Urothelium cell line (cell line): ENCODE results near the gene CBX8.

ENCODE experiments used
- DNase-seq: peaks from one replicate; pipeline ENCODE4 v3.0.0; 2011; ENCODE audit warnings: low spot score, mixed read lengths
- FAIRE-seq: peaks from 2 replicates; lab custom pipeline; 2011; peaks lifted over from hg19 to GRCh38; lab: Jason Lieb, UNC

The CBX8 gene

GRCh38 chr17:79821331-79822095, 24.6 kb upstream of the CBX8 start:
- FAIRE-seq, result no peak
- DNase-seq, result no peak

GRCh38 chr17:79820959-79821330, 24.1 kb upstream of the CBX8 start:
- DNase-seq, result no peak
- FAIRE-seq, result no peak

- FAIRE-seq (no peak), DNase-seq (no peak)
Measured at GRCh38 chr17:79819534-79820276, 22.8 kb upstream of the CBX8 start.

GRCh38 chr17:79819085-79819484, 22.2 kb upstream of the CBX8 start:
- FAIRE-seq, result no peak
- no peak for DNase-seq

- FAIRE-seq, result no peak
- no peak for DNase-seq
Measured at GRCh38 chr17:79818026-79818758, 21.3 kb upstream of the CBX8 start.

GRCh38 chr17:79815836-79816461, 19.1 kb upstream of the CBX8 start:
- FAIRE-seq, result no peak
- DNase-seq, result no peak

- FAIRE-seq, result no peak
- no peak for DNase-seq
Measured at GRCh38 chr17:79814974-79815835, 18.3 kb upstream of the CBX8 start.

- DNase-seq (no peak), FAIRE-seq (peak; percentile 40)
Measured at GRCh38 chr17:79814127-79814973, 17.5 kb upstream of the CBX8 start.

GRCh38 chr17:79813297-79814126, 16.6 kb upstream of the CBX8 start:
- FAIRE-seq (no peak), DNase-seq (peak; percentile 66)

- peak; percentile 32 for FAIRE-seq
- peak; percentile 53 for DNase-seq
Measured at GRCh38 chr17:79812353-79813258, 15.7 kb upstream of the CBX8 start.

- FAIRE-seq, result no peak
- no peak for DNase-seq
Measured at GRCh38 chr17:79811868-79812352, 15.0 kb upstream of the CBX8 start.

- peak; percentile 35 for FAIRE-seq
- DNase-seq, result peak; percentile 79
Measured at GRCh38 chr17:79811011-79811867, 14.4 kb upstream of the CBX8 start.

GRCh38 chr17:79810130-79811010, 13.5 kb upstream of the CBX8 start:
- DNase-seq (no peak), FAIRE-seq (peak; percentile 67)

- DNase-seq (no peak), FAIRE-seq (no peak)
Measured at GRCh38 chr17:79809530-79810129, 12.8 kb upstream of the CBX8 start.
